Head of caudate nucleus (tissue), 42 donors: Measurements from ENCODE around the gene TGM3.

Experiments
- DNase-seq, 42 donors: peaks; one replicate each; pipeline versions ENCODE4 v3.0.0 to v3.0.0-alpha.2; 2020 to 2021; ENCODE audit warnings: mixed read lengths in 7 of 42
- intact Hi-C: fragments of 100-400 bp; cut with DNase I; formaldehyde crosslinking; loops from one replicate; pipeline ENCODE4 v1.15.0; 2022

Gene TGM3

DNA sequence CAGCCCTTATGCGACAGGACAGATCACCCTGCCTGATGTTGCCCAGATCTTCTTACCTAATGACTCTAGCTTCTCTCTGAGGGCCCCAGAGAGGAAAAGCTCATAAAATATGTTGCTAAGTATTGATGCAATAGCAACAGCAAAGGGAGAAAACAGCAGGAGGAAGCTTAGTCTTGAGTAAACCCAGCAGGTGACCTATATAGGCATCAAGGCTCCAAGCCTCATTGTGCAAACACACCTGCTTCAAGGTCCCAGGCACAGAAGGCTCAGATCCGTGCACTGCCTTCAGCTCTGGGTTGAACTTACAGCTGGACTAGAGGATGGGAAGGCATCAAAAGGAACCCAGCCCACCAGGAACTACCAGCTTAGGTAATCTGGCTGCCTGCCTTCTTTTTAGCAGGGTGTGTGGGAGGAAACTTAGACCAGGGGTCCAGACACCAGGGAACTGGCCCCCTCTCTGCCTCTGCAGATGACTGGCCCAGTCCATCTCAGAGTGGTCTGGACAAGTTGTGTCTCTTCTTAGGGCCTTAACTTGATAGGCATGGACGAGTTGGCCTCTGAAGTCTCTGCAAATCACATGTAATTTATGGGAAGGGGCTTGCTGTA lies 34.4 kb downstream of the TGM3 start:
- no peak for DNase-seq

GRCh38 chr20:2331106-2331505 lies 35.3 kb downstream of the TGM3 start:
- DNase-seq: no peak
- intact Hi-C loops: no loop called here

More for the DNA sequence above, 34.4 kb downstream of the TGM3 start:
- intact Hi-C loops: no loop called here

DNA sequence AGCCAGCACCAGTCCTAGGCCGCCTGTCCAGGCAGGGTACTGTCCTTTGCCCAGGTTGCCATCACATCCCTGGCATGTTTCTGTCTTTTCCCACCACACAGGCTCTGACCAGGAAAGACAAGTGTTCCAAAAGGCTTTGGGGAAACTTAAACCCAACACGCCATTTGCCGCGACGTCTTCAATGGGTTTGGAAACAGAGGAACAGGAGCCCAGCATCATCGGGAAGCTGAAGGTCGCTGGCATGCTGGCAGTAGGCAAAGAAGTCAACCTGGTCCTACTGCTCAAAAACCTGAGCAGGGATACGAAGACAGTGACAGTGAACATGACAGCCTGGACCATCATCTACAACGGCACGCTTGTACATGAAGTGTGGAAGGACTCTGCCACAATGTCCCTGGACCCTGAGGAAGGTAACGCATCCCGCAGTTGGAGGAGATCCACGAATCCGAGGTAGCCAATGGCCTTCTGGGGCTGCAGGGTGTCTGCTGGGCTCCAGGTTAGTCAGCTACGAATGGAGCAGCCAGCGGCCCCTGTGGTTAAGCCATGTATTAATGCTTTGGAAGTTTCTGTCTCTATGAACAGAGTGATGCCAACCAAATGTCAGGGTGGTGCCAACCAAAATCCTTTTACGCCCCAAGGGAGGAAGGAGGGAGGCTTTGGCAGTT lies 36.2 kb downstream of the TGM3 start:
- intact Hi-C loops: no loop called here
- no peak for DNase-seq

DNA sequence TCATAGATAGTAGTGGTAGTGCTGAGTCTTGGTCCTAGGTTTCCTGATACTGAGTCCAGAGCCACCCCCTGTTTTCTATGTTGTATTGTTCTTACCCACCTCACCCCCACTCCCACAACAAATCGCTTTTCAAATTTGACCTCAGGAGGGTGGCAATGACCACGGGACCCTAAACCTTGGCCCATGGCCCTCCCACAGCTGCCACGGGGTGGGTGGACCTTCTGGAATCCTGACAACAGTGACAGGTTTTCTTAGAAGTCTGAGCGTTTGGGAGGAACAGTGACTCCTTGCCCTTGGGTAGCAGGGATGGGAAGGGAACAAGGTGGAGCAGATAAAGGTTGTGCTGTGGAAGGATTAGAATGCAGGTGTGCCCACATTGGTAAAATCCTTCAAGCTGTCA lies 36.9 kb downstream of the TGM3 start:
- intact Hi-C loops: no loop called here
- DNase-seq: no peak

DNA sequence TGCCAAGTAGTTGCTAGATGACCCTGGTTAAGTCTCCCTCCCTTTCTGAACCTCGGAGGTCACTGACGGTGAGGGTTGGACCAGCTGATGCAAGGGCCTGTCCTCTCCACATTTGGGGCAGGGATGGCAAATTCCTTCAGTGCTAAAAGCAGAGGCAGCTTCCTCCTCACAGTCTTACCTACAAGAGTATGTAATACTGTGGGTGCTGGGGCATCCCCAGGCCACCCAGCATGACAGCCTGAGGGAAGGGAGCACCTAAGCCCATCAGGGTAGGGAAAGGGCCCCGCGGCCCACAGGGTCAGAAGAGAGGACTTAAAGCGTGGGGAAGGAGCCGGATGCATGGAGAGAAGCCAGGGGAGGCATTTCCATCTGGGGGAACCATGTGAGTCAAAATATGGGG lies 38.0 kb downstream of the TGM3 start:
- intact Hi-C loops: no loop called here
- DNase-seq: no peak

DNA sequence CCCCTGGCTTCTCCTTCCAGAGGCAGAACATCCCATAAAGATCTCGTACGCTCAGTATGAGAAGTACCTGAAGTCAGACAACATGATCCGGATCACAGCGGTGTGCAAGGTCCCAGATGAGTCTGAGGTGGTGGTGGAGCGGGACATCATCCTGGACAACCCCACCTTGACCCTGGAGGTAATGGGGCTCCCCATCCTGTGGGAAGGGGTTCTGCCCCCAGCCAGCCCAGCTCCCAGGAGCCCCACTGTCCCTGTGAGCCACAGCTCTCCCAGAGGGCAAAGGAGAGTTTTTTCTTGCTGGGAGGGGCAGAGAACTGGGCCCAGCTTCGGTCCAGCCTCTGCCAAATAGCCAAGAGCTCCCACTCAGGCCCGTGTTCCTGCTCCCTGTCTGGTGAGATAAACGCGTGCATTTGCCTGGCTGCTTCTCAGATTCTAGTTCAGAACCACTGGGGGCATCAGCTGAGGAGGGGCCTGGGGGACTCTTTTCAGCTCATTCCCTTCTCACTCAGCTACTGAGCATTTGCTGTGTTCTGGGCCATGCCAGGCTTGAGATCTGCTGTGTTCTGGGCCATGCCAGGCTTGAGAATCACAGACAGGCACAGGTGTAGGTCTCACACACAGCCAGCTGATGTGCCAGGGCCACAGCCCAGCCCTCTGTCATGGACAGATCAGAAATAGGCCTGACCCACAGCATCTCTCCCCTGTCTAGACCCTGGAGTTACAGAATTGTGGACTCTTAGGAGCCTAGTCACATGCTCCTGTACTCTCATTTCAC lies 39.5 kb downstream of the TGM3 start:
- intact Hi-C loops: no loop called here
- DNase-seq: no peak

DNA sequence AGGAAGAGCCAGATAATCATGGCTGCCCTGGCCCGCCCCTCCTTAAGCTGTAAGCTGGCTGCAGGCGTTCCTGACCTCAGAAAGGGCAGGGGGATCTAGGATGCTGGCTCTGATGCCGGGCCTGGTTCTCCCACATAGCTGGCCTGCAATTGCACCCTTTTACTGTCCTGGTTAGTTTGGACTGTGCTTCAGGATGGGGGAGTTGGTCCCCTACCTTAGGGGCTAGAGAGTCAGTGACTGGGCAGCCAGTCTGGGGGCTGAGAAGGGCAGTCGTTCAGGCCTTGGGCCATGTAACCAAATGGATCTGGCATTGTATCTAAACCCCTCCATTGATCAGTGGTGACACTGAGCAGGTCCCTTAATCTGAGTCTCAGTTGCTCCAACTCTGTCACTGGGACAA lies 40.7 kb downstream of the TGM3 start:
- DNase-seq: peak in 2 of 42 donors; percentile 8 to 22
- intact Hi-C loops: no loop called here

GRCh38 chr20:2337142-2337541 lies 41.3 kb downstream of the TGM3 start:
- intact Hi-C loops: no loop called here
- peak in 2 of 42 donors; percentile 20 to 22 for DNase-seq

GRCh38 chr20:2338411-2339066 lies 42.7 kb downstream of the TGM3 start:
- intact Hi-C loops: no loop called here

DNA sequence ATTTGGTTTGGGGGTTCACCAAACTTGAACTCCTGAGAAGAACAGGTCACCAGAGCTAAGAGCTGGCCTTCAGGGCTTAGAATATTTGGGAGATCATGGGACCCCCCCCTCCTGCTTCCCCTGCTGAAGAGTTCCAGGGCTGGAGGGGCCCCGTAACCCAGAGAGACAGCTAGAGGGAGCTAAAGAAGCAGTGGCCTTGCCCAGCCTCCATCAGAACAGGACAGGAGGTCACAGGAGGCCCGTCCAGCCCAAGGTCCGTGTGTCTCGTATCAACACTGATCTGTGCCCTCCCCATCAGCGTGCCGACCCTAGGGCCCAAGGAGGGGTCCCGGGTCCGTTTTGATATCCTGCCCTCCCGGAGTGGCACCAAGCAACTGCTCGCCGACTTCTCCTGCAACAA lies 44.3 kb downstream of the TGM3 start:
- intact Hi-C loops: no loop called here
- DNase-seq: peak in 2 of 42 donors; percentile 22 to 30

More at GRCh38 chr20:2338411-2339066, 42.7 kb downstream of the TGM3 start:
- DNase-seq: peak in 2 of 42 donors; percentile 20 to 27

DNA sequence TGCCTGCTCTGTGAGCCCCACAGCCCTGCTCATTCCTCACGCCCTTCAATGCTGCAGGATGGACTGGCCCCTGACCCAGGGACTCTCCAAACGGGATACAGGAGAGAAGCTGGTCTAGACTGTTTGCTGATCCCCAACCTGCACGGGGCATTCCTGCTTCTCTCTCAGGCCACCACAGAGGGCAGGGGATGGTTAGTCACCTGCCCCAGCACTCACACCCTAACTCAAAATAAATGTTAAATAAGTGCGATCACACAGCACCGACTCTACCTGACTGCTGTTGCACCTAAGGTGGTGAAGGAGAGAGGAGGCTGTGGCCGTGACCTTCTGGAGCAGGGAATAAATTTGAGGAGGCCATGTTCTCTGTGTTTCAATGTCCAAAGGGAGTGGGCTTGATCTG lies 45.0 kb downstream of the TGM3 start:
- intact Hi-C loops: no loop called here

DNA sequence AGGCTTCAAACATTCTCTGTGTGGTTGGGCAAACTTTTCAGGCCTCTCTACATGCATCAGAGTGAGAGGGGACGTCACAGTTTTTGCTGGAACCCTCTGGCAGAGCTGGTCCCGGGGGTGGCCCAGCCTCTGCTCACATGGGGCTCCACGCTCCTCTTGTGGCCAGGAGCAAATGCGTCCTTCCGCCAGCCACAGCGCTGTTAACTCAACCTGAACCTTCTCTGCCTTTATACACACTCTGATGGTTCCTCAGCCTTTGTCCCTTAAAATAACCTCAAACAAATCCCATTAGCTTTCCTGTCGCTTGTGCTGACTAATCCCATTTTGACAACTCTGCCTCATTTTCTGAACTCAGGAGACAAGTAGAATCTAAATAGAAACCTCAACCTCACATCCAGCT lies 45.5 kb downstream of the TGM3 start:
- intact Hi-C loops: no loop called here
- peak in 2 of 42 donors; percentile 9 to 25 for DNase-seq

More for the DNA sequence above, 45.0 kb downstream of the TGM3 start:
- no peak for DNase-seq

DNA sequence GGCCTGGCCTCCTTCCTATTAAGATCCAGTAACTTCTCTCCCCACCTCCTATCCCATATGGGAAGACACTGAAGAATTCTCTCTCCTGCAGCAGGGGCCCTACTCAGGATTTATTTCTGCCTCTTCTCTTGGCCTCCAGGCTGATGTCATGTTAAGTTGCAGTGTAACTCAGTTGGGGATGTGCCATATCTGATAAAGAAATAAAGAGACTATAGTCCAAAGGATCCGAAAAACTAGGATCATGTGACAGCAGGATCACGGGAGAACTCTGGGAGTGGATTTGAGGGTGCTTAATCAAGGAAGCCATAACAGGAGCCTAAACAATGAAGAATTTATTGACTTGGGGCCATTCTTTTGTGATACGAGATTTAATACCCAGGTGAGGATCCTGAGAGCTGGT lies 46.4 kb downstream of the TGM3 start:
- intact Hi-C loops: no loop called here
- DNase-seq: peak in 2 of 42 donors; percentile 2 to 5

- no peak for DNase-seq
- intact Hi-C loops: no loop called here
These were observed 50.4 kb downstream of the TGM3 start for GRCh38 chr20:2346188-2346587.

GRCh38 chr20:2348336-2348735 lies 52.5 kb downstream of the TGM3 start:
- DNase-seq: peak in 1 of 42 donors; percentile 0
- intact Hi-C loops: no loop called here

DNA sequence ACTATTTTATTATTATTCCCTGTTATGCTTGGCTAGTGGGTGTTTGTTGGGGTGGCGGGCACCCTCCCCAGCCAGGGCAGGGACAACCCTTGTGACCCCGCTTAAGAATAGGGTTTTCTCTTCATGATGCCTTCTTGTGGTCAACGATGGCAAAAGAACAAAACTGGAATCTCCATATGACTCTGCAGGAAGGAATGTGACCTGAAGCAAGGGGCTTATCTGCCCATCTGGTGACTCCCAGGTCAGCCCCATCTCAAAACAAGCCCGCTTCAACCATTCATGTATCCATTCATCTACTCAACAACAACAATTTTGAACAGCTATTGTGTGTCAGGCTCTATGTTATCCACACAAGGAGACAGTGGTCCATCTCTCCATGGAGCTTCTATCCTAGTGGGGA lies 54.0 kb downstream of the TGM3 start:
- peak in 1 of 42 donors; percentile 1 for DNase-seq
- intact Hi-C loops: no loop called here

GRCh38 chr20:2350606-2351005 lies 54.8 kb downstream of the TGM3 start:
- intact Hi-C loops: no loop called here
- peak in 1 of 42 donors; percentile 24 for DNase-seq

GRCh38 chr20:2353231-2353630 lies 57.4 kb downstream of the TGM3 start:
- intact Hi-C loops: no loop called here
- peak in 2 of 42 donors; percentile 2 to 17 for DNase-seq

DNA sequence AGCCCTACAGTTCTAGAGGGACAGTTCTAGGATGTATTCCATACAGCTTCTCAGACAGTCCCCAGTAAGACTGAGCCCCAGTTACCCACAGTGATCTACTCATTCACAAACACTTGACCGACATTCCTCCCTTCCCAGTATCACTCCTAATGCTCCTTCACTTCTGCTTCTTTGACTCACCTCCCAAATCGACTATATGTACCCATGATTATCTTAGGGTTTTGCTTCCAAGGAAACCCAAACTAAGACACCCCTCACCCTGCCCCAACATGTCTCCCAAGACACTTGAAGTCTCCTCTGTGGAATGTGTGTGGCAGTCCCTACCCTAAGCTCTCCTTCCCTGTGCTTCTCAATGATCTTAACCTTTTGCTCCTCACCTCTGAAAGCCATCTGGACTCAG lies 61.3 kb downstream of the TGM3 start:
- peak in 2 of 42 donors; percentile 2 to 3 for DNase-seq
- intact Hi-C loops: no loop called here

DNA sequence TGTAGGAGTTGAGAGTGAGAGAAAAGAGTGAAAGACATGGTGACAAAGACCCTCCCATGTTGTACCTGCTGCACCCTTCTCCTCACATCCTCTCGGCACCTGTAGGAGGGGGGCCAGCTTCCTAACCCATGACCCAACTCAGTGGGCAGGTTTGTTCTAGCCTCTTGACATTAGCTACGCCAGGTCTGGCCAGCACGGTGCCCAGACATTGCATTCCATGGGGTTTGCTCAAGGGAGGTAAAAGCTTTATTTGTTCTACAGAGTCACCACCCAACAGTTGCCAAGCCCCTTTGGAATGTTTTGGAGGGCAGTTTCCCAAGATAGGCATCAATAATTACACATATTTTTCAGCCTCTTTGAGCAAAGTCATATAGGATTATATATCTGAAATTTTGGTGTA lies 62.2 kb downstream of the TGM3 start:
- intact Hi-C loops: no loop called here

More for the DNA sequence above, 62.2 kb downstream of the TGM3 start:
- peak in 2 of 42 donors; percentile 27 to 36 for DNase-seq
